Stimulated activated CD4-positive, alpha-beta T cell treated with anti-CD3 and anti-CD28 coated beads, Interleukin-2, amount 100 ng/mL, for 4 hours (primary cell): Measurements from ENCODE around the gene COX5A.
A peak's percentile ranks its signal among the peaks of the same experiment; 100 is the strongest.
"Not testable (repeated sequence)": the region's sequence is repeated elsewhere in the genome, so short reads cannot be mapped to it uniquely, and the experiment has no call there.

Experiments
- DNase-seq: peaks from one replicate; pipeline ENCODE4 v3.0.0-alpha.2; 2020; ENCODE audit warnings: low read depth

Gene COX5A

GRCh38 chr15:74901612-74902063, 36.2 kb downstream of the COX5A start:
- peak; percentile 45 for DNase-seq

GRCh38 chr15:74897300-74897701, 40.6 kb downstream of the COX5A start:
- DNase-seq: no peak

GRCh38 chr15:74896316-74896715, 41.6 kb downstream of the COX5A start:
- DNase-seq: no peak

- DNase-seq: no peak
Observed at GRCh38 chr15:74895830-74896229, 42.0 kb downstream of the COX5A start.

GRCh38 chr15:74894383-74894782, 43.5 kb downstream of the COX5A start:
- not testable (repeated sequence) for DNase-seq

GRCh38 chr15:74893627-74894026, 44.2 kb downstream of the COX5A start:
- DNase-seq: no peak

GRCh38 chr15:74892931-74893330, 44.9 kb downstream of the COX5A start:
- no peak for DNase-seq

- no peak for DNase-seq
Observed at GRCh38 chr15:74892313-74892712, 45.6 kb downstream of the COX5A start.

- no peak for DNase-seq
Observed at GRCh38 chr15:74891469-74891868, 46.4 kb downstream of the COX5A start.

- DNase-seq: no peak
Observed at GRCh38 chr15:74890665-74890960, 47.3 kb downstream of the COX5A start.

GRCh38 chr15:74889883-74890664, 47.8 kb downstream of the COX5A start, which contains the start of gene MPI:
Gene MPI (plus strand): TSS chr15:74890042. CDS start chr15:74890074, 32 bp downstream.
- peak; percentile 79 for DNase-seq

GRCh38 chr15:74889390-74889882, 48.4 kb downstream of the COX5A start:
- no peak for DNase-seq

- no peak for DNase-seq
Observed at GRCh38 chr15:74888716-74889115, 49.2 kb downstream of the COX5A start.

GRCh38 chr15:74887537-74888193, 50.2 kb downstream of the COX5A start:
- DNase-seq: not testable (repeated sequence)

- DNase-seq: no peak
Observed at GRCh38 chr15:74885461-74885860, 52.4 kb downstream of the COX5A start.

GRCh38 chr15:74884428-74885223, 53.2 kb downstream of the COX5A start:
- DNase-seq: no peak

GRCh38 chr15:74882528-74882927, 55.3 kb downstream of the COX5A start:
- no peak for DNase-seq

- no peak for DNase-seq
Observed at GRCh38 chr15:74878273-74878672, 59.6 kb downstream of the COX5A start.

- no peak for DNase-seq
Observed at GRCh38 chr15:74873756-74874424, 64.0 kb downstream of the COX5A start.

GRCh38 chr15:74873036-74873755, 64.7 kb downstream of the COX5A start, which contains the start of gene SCAMP2:
Gene SCAMP2 (minus strand): TSS chr15:74873365. CDS start chr15:74873255, 110 bp downstream.
- DNase-seq: peak; percentile 81

- no peak for DNase-seq
Observed at GRCh38 chr15:74872702-74873035, 65.2 kb downstream of the COX5A start.
